HCT116 (cell line): ENCODE measurements around the gene NDUFV3. TPM values are rescaled to one million over a fixed set of nuclear protein-coding genes. Genes with fewer than 3 reads are reported as not detected.

Experiments
- ATAC-seq: fragments of 200-7000 bp; cut with Tn5 transposase; 2 replicates; pipeline ENCODE4 v1.9.1; 2020; ENCODE audit warnings: mild to moderate bottlenecking, moderate library complexity
- BruUV-seq: library from RNA; stranded (reverse); fragments of 400-500 nt; replicated peaks from 2 replicates; lab custom pipeline; 2021; lab: Mats Ljungman, UMichigan
- CTCF ChIA-PET: fragments of 300-600 bp; sonication (Branson Sonifier 250); formaldehyde crosslinking; loops from one replicate; lab custom pipeline; 2021; ENCODE audit warnings: antibody characterized with exemption; lab: Charles Lee
- POLR2A ChIA-PET: fragments of 300-600, 350-600 bp; sonication (Branson Sonifier 250); formaldehyde crosslinking; loops from one replicate; lab custom pipeline; 2021; ENCODE audit warnings: antibody characterized with exemption; lab: Charles Lee
- RAD21 ChIA-PET, 2 experiments: fragments of 300-600 bp; sonication (Branson Sonifier 250); formaldehyde crosslinking; loops; one replicate each; lab custom pipeline; 2023; ENCODE audit warnings: low total read pairs in 2 of 2; ENCODE audit not compliant: uncharacterized antibody in 2 of 2, unreplicated experiment in 2 of 2, low non-redundant PET in 1 of 2; lab: Charles Lee
- DNase-seq: peaks from one replicate; pipeline ENCODE4 v3.0.0-alpha.2; 2010; ENCODE audit warnings: low read depth, low spot score
- H2AFZ ChIP-seq: fragments of 200-600 bp; shearing (Covaris generic), sonication (generic); 2 replicates; pipeline ENCODE4 v1.6.1; 2017; ENCODE audit warnings: low read depth, mixed run types, mixed read lengths, antibody characterized with exemption, low read length; ENCODE audit not compliant: poor library complexity, severe bottlenecking
- H3K27ac ChIP-seq: 2 replicates; pipeline ENCODE4 v1.5.1; 2012; ENCODE audit warnings: low read depth, low read length
- H3K27me3 ChIP-seq: fragments of 200-600 bp; sonication (generic); 2 replicates; pipeline ENCODE4 v1.6.1; 2016; ENCODE audit warnings: mixed run types, low read length, mixed read lengths; ENCODE audit not compliant: insufficient read depth
- H3K36me3 ChIP-seq, 2 experiments: fragments of 200-500 bp in 1 of 2; fragments of 200-600 bp in 1 of 2; sonication (Bioruptor generic) in 1 of 2; sonication (generic) in 1 of 2; 2 replicates each; pipeline versions ENCODE4 v1.5.1 to v1.6.1; 2014 to 2016; ENCODE audit warnings: low read length in 2 of 2, inconsistent platforms in 1 of 2, mixed read lengths in 1 of 2, mixed run types in 1 of 2; ENCODE audit not compliant: insufficient read depth in 2 of 2, control insufficient read depth in 1 of 2
- H3K4me1 ChIP-seq, 2 experiments: fragments of 200-600 bp in 1 of 2; sonication (generic) in 1 of 2; 2 replicates each; pipeline versions ENCODE4 v1.5.1 to v1.6.1; 2012 to 2017; ENCODE audit warnings: low read length in 2 of 2, inconsistent platforms in 1 of 2, mild to moderate bottlenecking in 1 of 2, mixed read lengths in 1 of 2, mixed run types in 1 of 2, moderate library complexity in 1 of 2; ENCODE audit not compliant: insufficient read depth in 2 of 2, control insufficient read depth in 1 of 2
- H3K4me2 ChIP-seq: fragments of 200-600 bp; sonication (generic); 2 replicates; pipeline ENCODE4 v1.6.1; 2017; ENCODE audit warnings: mixed run types, low read length, mixed read lengths
- H3K4me3 ChIP-seq, 2 experiments: fragments of 200-600 bp in 1 of 2; sonication (generic) in 1 of 2; replicated peaks in 1 of 2; 2 replicates each; pipeline ENCODE4 v1.5.1; 2011 to 2016; ENCODE audit warnings: low read length in 2 of 2, control low read depth in 1 of 2, low read depth in 1 of 2, mild to moderate bottlenecking in 1 of 2, mixed read lengths in 1 of 2, mixed run types in 1 of 2
- H3K79me2 ChIP-seq: fragments of 200-600 bp; sonication (generic); 2 replicates; pipeline ENCODE4 v1.6.1; 2017; ENCODE audit warnings: mild to moderate bottlenecking, mixed run types, low read length, moderate library complexity, mixed read lengths; ENCODE audit not compliant: insufficient read depth
- H3K9ac ChIP-seq: fragments of 200-600 bp; sonication (generic); 2 replicates; pipeline ENCODE4 v1.6.1; 2016; ENCODE audit warnings: low read length, mixed read lengths
- H3K9me2 ChIP-seq: fragments of 200-600 bp; sonication (generic), shearing (Covaris generic); 2 replicates; pipeline ENCODE4 v1.6.1; 2017; ENCODE audit warnings: mixed run types, mild to moderate bottlenecking, moderate library complexity; ENCODE audit not compliant: insufficient read depth
- H3K9me3 ChIP-seq, 2 experiments: fragments of 200-500 bp in 1 of 2; fragments of 200-600 bp in 1 of 2; sonication (Bioruptor generic) in 1 of 2; sonication (generic) in 1 of 2; 2 replicates each; pipeline ENCODE4 v1.6.1; 2014 to 2017; ENCODE audit warnings: low read length in 2 of 2, mixed read lengths in 2 of 2, inconsistent platforms in 1 of 2, low read depth in 1 of 2, mild to moderate bottlenecking in 1 of 2, mixed run types in 1 of 2, moderate library complexity in 1 of 2; ENCODE audit not compliant: control insufficient read depth in 1 of 2, insufficient read depth in 1 of 2
- H4K20me1 ChIP-seq: fragments of 200-600 bp; sonication (generic), shearing (Covaris generic); 2 replicates; pipeline ENCODE4 v1.6.1; 2017; ENCODE audit warnings: mixed run types, mild to moderate bottlenecking, moderate library complexity; ENCODE audit not compliant: insufficient read depth
- ATF3 ChIP-seq: IDR thresholded peaks from 2 replicates; pipeline ENCODE4 v1.6.1; 2012
- CTCF ChIP-seq, 3 experiments: fragments of 200-600 bp in 1 of 3; sonication (generic) in 1 of 3; IDR thresholded peaks in 2 of 3; conservative IDR thresholded peaks in 1 of 3; 2 replicates each; pipeline ENCODE4 v1.5.1; 2012 to 2017; ENCODE audit warnings: low read depth in 2 of 3, low read length in 2 of 3, antibody characterized with exemption in 1 of 3, borderline replicate concordance in 1 of 3, control low read depth in 1 of 3, mild to moderate bottlenecking in 1 of 3, mixed read lengths in 1 of 3, mixed run types in 1 of 3, moderate library complexity in 1 of 3; ENCODE audit not compliant: insufficient read depth in 1 of 3
- EGR1 ChIP-seq: IDR thresholded peaks from 2 replicates; pipeline ENCODE4 v1.6.1; 2012; ENCODE audit warnings: low read depth
- ELF1 ChIP-seq: IDR thresholded peaks from 2 replicates; pipeline ENCODE4 v1.6.1; 2012; ENCODE audit warnings: low read depth, borderline replicate concordance
- EZH2phosphoT487 ChIP-seq: fragments of 200-600 bp; IDR thresholded peaks from 2 replicates; pipeline ENCODE4 v1.6.1; 2018; ENCODE audit warnings: antibody characterized with exemption, borderline replicate concordance
- FOSL1 ChIP-seq: IDR thresholded peaks from 2 replicates; pipeline ENCODE4 v1.6.1; 2012; ENCODE audit warnings: low read depth
- MAX ChIP-seq: IDR thresholded peaks from 2 replicates; pipeline ENCODE4 v1.6.1; 2012
- POLR2A ChIP-seq: IDR thresholded peaks from 2 replicates; pipeline ENCODE4 v1.7.0; 2011; ENCODE audit warnings: borderline replicate concordance; ENCODE audit not compliant: insufficient read depth, insufficient read length; ENCODE audit errors: extremely low read depth
- POLR2AphosphoS5 ChIP-seq: IDR thresholded peaks from 2 replicates; pipeline ENCODE4 v1.6.1; 2011; ENCODE audit warnings: mild to moderate bottlenecking, low read depth, low read length, moderate library complexity
- RAD21 ChIP-seq: IDR thresholded peaks from 2 replicates; pipeline ENCODE4 v1.6.1; 2012; ENCODE audit warnings: low read depth, mild to moderate bottlenecking
- REST ChIP-seq: IDR thresholded peaks from 2 replicates; pipeline ENCODE4 v1.6.1; 2012; ENCODE audit warnings: low read depth
- SIN3A ChIP-seq: IDR thresholded peaks from 2 replicates; pipeline ENCODE4 v1.6.1; 2012; ENCODE audit warnings: low read depth
- SP1 ChIP-seq: IDR thresholded peaks from 2 replicates; pipeline ENCODE4 v1.6.1; 2012; ENCODE audit warnings: low read depth
- SRF ChIP-seq: IDR thresholded peaks from 2 replicates; pipeline ENCODE4 v1.6.1; 2012; ENCODE audit warnings: low read depth
- YY1 ChIP-seq: IDR thresholded peaks from 2 replicates; pipeline ENCODE4 v1.6.1; 2011; ENCODE audit warnings: low read length, low read depth, moderate library complexity, mild to moderate bottlenecking; ENCODE audit not compliant: insufficient replicate concordance; ENCODE audit errors: extremely low read depth
- ZBTB33 ChIP-seq: IDR thresholded peaks from 2 replicates; pipeline ENCODE4 v1.6.1; 2011; ENCODE audit warnings: mild to moderate bottlenecking, low read length, moderate library complexity; ENCODE audit not compliant: insufficient replicate concordance; ENCODE audit errors: extremely low read depth
- ZNF274 ChIP-seq: fragments of 200-500 bp; sonication (Bioruptor generic); IDR thresholded peaks from 2 replicates; pipeline ENCODE4 v1.6.1; 2014; ENCODE audit warnings: mild to moderate bottlenecking, low read depth, low read length, inconsistent platforms
- intact Hi-C: fragments of 100-400 bp; cut with micrococcal nuclease; formaldehyde crosslinking; loops from 2 replicates; pipeline ENCODE4 v1.10.0; 2022
- total RNA-seq: library from RNA; stranded (reverse); gene quantifications from one replicate; pipeline ENCODE4 v1.2.1, GENCODE V29; 2021; ENCODE audit not compliant: unreplicated experiment

The NDUFV3 gene
- total RNA-seq, 1 experiment from 2014 or later: 35.2 TPM

GRCh38 chr21:42905195-42905594 is 12.1 kb downstream of the NDUFV3 start:
- intact Hi-C loops: no loop called here
- H3K4me2 ChIP-seq: no peak overlapping the region
- no peaks in the 10 kb centered on the region for H3K4me1 ChIP-seq
- no peaks in the 10 kb centered on the region for H3K27me3 ChIP-seq
- ChIA-PET POLR2A (no interaction called here), CTCF (no interaction called here), RAD21 (no interaction called here)
- H4K20me1 ChIP-seq: no peaks in the 10 kb centered on the region
- BruUV-seq: no TSS peak
- H3K9ac ChIP-seq: no peak overlapping the region
- H3K79me2 ChIP-seq: peaks cover 40% of the 10 kb centered on the region; the same call in 1 of the 2 replicates
- no peaks in the 10 kb centered on the region for H3K9me2 ChIP-seq
- no peak for DNase-seq
- peaks cover 33 to 42% of the 10 kb centered on the region in 2 experiments for H3K36me3 ChIP-seq
- no peak for ATAC-seq
- TF ChIP-seq CTCF (IDR thresholded peaks at IDR 0.05 in 2 of 3, conservative IDR thresholded peaks at IDR 0.05 in 1 of 3; ENCODE audit: borderline replicate concordance in 1 of 3, insufficient read depth in 1 of 3, low read depth in 2 of 3, low read length in 2 of 3): no peak
- TF ChIP-seq EZH2phosphoT487: no peak
- no peak for TF ChIP-seq YY1
- TF ChIP-seq ZNF274: no peak
- TF ChIP-seq MAX: no peak
- no peak for TF ChIP-seq RAD21
- no peak for TF ChIP-seq ZBTB33
- no peak for TF ChIP-seq FOSL1
- TF ChIP-seq POLR2A: no peak
- no peak for TF ChIP-seq SP1
- TF ChIP-seq SRF: no peak
- no peak for TF ChIP-seq ATF3
- TF ChIP-seq SIN3A: no peak
- no peak for TF ChIP-seq EGR1
- TF ChIP-seq POLR2AphosphoS5: no peak
- TF ChIP-seq ELF1: no peak
- no peak for TF ChIP-seq REST
- no peaks in the 10 kb centered on the region for H3K9me3 ChIP-seq
- H3K4me3 ChIP-seq: no peak overlapping the region
- H2AFZ ChIP-seq: no peak overlapping the region
- H3K27ac ChIP-seq: no peak overlapping the region
